Fibroblast of skin of right quadriceps (primary cell): ENCODE data around the gene PGBD5.

Experiments used
- DNase-seq: peaks from one replicate; pipeline ENCODE4 v3.0.0-alpha.2; 2013

PGBD5 gene

DNA sequence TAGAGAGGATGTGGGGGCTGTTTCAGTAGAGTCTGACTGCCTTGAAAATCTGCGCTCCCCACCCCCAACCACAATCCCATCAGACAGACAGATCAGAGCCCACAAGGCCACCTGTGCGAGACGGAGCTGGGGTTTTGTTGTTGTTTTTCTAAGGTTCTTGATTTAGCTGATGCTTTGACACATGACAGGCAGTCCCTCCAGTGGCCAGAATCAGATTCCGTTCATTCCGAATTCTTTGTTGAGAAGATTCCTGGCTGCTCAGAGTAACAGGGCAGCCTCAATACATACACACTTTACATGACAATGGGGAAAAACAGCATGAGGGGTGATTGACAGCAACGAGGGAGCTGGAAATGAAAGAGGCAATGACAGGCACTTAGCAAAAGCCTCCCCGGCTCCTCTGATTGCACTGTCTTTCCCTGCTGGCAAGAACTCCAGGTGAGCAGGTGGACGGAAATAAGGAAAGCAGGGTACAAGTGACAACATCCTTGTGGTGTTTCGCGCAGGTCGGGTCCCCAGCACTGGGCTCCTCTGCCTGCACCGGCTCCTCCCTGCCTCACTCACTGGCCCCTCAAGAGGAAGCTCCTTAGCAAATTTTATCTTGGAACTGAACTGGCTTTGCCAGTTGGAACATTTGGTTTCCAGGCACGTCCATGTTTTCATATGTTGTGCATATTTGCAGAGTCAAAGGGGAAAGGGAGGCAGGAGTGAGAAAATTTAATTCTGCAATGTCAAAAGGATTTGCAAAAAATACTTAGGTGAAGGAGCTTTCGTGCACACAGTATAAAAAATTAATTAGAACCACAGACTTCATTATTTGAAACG, 148.7 kb downstream of the PGBD5 start:
- DNase-seq, result no peak

- DNase-seq, result no peak
Measured at GRCh38 chr1:230276401-230276800, 149.7 kb downstream of the PGBD5 start.

- DNase-seq, result no peak
Measured at GRCh38 chr1:230274254-230274653, 151.9 kb downstream of the PGBD5 start.

DNA sequence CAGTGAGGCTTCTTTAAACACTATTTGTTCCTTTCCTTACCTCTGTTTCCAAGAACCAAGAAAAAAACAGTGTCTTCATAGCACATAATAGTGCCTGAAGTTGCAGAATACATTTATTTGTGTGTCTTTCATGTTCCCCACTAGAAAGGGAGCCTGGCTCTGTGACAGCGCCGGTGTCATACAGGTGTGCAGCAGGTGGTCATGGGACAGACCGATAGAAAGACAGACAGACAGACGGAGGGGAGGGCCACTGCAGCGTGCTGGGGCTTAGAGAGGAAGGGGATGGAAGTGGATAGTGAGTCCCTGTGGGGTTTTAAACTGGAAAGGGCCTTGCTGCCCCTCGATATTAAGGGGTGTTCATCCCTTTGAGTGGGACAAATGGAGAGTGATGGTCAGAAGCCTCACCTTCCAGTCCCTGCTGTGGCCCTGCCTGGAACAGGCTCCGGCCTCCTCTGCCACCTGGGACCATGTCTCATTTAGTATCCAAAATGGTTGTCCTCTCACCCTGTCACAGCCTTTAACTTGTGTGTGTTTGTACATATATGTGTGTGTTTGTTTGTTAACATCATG, 152.9 kb downstream of the PGBD5 start:
- DNase-seq, result no peak

DNA sequence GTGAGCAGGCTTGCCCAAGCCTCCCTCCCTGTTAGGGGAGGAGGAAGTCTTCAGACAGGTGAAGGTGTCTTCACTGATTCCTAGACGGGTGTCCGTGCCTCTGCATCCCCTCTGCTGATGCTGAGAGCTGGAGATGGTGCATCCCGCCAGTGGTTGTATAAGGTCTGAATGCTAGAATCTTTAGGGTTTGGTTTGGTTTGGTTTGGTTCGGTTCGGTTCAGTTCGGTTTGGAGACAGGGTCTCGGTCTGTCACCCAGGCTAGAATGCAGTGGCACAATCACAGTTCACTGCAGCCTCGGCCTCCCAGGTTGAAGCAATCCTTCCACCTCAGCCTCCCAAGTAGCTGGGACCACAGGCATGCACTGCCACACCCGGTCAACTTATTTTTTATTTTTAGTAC, 153.6 kb downstream of the PGBD5 start:
- DNase-seq, result no peak

DNA sequence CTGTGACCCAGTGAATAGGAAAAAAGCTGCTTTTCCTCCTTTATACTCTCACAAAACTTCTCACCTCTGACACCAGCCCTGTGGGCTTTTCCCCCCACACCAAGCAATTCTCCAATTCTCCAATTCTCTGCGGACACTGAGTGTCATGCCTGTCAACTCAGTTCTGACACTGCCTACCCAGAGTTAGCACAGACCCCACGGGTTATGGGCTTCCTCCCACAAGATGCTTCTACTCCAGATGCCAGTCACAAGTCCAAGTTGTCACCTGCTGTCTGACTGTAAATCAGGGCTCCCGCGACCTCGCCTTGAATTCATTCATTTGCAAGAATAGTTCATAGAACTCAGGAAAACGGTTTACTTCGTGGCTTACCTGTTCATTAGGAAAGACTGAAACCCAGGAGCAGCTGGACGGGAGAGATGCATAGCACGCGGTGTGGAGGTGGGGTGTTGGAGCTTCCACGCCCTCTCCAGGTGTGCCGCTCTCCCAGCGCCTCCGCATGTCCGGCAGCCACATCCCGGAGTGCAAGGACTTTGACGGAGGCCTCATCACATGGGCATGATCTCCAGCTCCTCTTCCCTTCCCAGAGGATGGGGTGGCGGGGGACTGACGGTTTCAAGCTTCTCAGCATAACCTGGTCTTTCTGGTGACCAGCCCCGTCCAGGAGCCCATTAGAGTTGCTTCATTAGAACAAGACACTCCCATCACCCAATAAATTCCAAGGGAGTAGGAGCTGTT, 154.7 kb downstream of the PGBD5 start:
- DNase-seq, result no peak

DNA sequence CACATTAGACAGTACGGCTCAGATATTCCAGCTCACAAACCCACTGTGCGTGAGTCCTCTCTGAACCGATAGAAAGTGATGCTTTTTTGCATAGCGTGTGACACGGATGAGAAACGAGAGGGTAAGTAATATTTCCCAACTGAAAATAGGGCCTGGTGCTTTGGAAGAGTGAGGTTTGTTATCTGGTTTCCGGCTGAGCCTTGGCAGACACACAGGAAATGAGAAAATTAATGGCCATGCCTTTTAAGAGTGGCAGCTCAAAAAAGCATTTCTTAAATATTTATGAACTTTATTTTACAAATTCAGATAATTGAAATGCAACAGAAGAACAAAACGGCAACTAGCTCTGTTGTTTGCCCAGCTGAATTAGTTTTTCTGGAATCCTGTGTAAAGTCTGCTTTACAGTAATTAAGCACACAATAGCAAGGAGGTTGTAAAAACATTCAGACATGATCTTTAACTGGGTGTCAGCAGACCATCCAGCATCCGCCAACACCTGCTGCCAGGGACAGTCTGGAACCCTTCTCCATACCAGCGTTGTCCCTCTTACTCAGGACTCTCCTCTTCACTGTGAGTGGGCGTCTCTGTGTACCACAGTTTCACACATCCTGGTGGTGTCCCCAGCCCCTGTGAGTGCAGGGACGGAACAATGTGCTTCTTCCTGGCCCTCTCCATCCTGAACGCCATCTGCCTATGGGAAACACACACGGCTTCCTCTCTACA, 155.4 kb downstream of the PGBD5 start:
- DNase-seq, result no peak

DNA sequence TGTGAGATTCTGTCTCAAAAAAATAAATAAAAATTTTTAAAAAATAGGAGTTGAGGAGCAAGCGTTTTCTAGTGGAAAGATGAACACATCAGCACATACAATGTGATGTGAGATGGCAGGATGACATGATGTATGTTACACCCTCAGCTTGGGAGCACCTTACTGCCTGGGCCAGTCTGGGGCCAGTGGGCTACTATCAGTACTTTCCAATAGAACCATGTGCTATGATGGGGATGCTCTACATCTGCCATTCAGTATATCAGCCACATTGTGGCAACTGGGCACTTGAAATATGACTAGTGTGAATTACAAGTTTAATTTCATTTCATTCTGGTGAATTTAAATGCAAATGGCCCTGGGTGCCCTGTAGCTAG, 156.0 kb downstream of the PGBD5 start:
- DNase-seq, result no peak

- peak; percentile 68 for DNase-seq
Measured at GRCh38 chr1:230268371-230269170, 157.6 kb downstream of the PGBD5 start.

DNA sequence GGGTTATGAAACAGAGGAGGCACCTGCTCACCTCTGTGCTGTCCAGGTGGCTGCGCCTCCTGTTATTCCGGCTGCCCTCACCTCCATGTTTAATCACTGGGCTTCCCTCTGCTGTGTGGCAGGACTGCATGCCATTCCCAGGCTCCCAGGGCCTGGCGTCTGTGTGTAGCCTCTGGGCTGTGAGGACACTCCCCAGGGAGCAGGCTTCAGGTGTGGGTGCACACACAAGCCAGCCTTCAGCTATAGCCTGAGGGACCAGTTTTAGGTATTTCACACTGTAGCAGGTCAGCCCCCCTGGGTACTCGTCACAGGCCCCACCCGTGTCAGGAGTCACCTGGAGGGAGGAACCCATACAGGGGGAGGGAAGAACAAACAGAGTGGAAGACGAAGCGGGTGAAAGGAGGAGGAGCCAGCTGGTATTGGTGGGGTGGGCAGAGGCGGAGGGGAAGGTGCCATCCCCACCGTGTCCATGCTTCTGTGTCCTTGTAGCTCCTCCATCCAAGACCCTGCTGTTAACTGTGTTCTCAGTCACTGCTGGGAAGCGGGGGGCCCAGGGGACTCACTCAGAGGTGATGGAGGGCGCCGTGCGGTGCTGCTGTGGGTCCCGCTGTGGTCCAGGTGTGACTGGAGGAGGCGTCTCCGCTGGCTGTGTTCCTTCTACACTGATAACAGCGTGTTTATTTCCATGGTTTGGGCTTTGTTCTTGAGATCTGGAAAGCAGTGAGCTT, 158.6 kb downstream of the PGBD5 start:
- no peak for DNase-seq

GRCh38 chr1:230266456-230266855, 159.7 kb downstream of the PGBD5 start:
- DNase-seq, result no peak

GRCh38 chr1:230265200-230266115, 160.7 kb downstream of the PGBD5 start:
- DNase-seq, result no peak
